ENCODE measurements around the gene WDR4. TPM values are rescaled to one million over a fixed set of nuclear protein-coding genes. Genes with fewer than 3 reads are reported as not detected.

Gene WDR4
- total and polyA plus RNA-seq, 4 donors = 4.6 to 12.9 (median 9.2) TPM

GRCh38 chr21:42847726-42848125 is 31.6 kb downstream of the WDR4 start:
- DNase-seq (ENCODE audit: low spot score) = no peak
- Histone ChIP-seq H3K9me3 (ENCODE audit: control insufficient read depth in 4 of 4, low read length in 3 of 4) (no peaks in the 10 kb centered on the region), H3K36me3 (ENCODE audit: control insufficient read depth in 4 of 4, insufficient read depth in 3 of 4, low read depth in 1 of 4, low read length in 3 of 4) (peaks cover 0 to 41% (median 20%) of the 10 kb centered on the region in 4 donors), H3K4me3 (ENCODE audit: low read depth in 1 of 3, low read length in 3 of 3) (no peak overlapping the region), H3K9ac (ENCODE audit: low read depth in 1 of 2, low read length in 2 of 2) (no peak overlapping the region), H3K4me1 (ENCODE audit: control insufficient read depth in 4 of 4, insufficient read depth in 4 of 4, low read length in 3 of 4) (peaks cover 4 to 19% (median 10%) of the 10 kb centered on the region in 4 donors), H3K27ac (ENCODE audit: low read depth in 1 of 2, low read length in 2 of 2) (no peak overlapping the region), H3K27me3 (ENCODE audit: control insufficient read depth in 4 of 4, insufficient read depth in 4 of 4, low read length in 3 of 4) (no peaks in the 10 kb centered on the region)
- 97% methylated on average over 4 of the region's 4 CpGs for WGBS
- TF ChIP-seq GABPA (IDR thresholded peaks at IDR 0.05 in 1 of 2, conservative IDR thresholded peaks at IDR 0.05 in 1 of 2) (no peak), RXRA (IDR thresholded peaks at IDR 0.05) (no peak), REST (IDR thresholded peaks at IDR 0.05) (no peak), ZBTB33 (IDR thresholded peaks at IDR 0.05) (no peak), ATF3 (IDR thresholded peaks at IDR 0.05) (no peak), FOXA1 (IDR thresholded peaks at IDR 0.05) (no peak), EGR1 (IDR thresholded peaks at IDR 0.05; ENCODE audit: low read depth in 2 of 2) (no peak), HNF4G (IDR thresholded peaks at IDR 0.05) (no peak), HNF4A (conservative IDR thresholded peaks at IDR 0.05) (no peak), RAD21 (IDR thresholded peaks at IDR 0.05) (no peak), MAX (IDR thresholded peaks at IDR 0.05) (no peak), CTCF (IDR thresholded peaks at IDR 0.05; ENCODE audit: low read depth, low read length, missing input control) (no peak), NR2F2 (IDR thresholded peaks at IDR 0.05) (no peak), FOXA2 (IDR thresholded peaks at IDR 0.05) (no peak), TAF1 (conservative IDR thresholded peaks at IDR 0.05) (no peak)

Data from liver (tissue), 9 donors.